Ascending aorta (tissue), 2 donors: Measurements from ENCODE around the gene UBE3B. TPM values are rescaled to one million over a fixed set of nuclear protein-coding genes. Genes with fewer than 3 reads are reported as not detected.

ENCODE experiments used
- DNase-seq, 2 donors: peaks; one replicate each; pipeline ENCODE4 v3.0.0-alpha.2; 2019; ENCODE audit warnings: low spot score in 2 of 2
- H3K27ac ChIP-seq, 2 donors: fragments of 200-600 bp; sonication (generic); one replicate each; pipeline ENCODE4 v1.5.1; 2016 to 2017; ENCODE audit warnings: mild to moderate bottlenecking in 1 of 2
- H3K27me3 ChIP-seq: fragments of 200-600 bp; sonication (generic); one replicate; pipeline ENCODE4 v1.5.1; 2017
- H3K36me3 ChIP-seq, 2 donors: fragments of 200-600 bp; sonication (generic); one replicate each; pipeline ENCODE4 v1.5.1; 2016
- H3K4me1 ChIP-seq, 2 donors: fragments of 200-600 bp; sonication (generic); one replicate each; pipeline ENCODE4 v1.5.1; 2016 to 2017; ENCODE audit warnings: mild to moderate bottlenecking in 1 of 2
- H3K4me3 ChIP-seq, 2 donors: fragments of 200-600 bp; sonication (generic); one replicate each; pipeline ENCODE4 v1.5.1; 2016 to 2017; ENCODE audit warnings: mild to moderate bottlenecking in 1 of 2
- H3K9me3 ChIP-seq, 2 donors: fragments of 200-600 bp; sonication (generic); one replicate each; pipeline ENCODE4 v1.5.1; 2016
- CTCF ChIP-seq, 3 experiments: fragments of 200-600 bp in 2 of 3; fragments of 450-650 bp in 1 of 3; sonication (generic) in 2 of 3; IDR thresholded peaks; one replicate each; pipeline ENCODE4 v1.5.1; 2016 to 2019; ENCODE audit warnings: antibody characterized with exemption in 3 of 3, mild to moderate bottlenecking in 1 of 3, moderate library complexity in 1 of 3
- intact Hi-C: fragments of 100-400 bp; cut with DNase I; formaldehyde crosslinking; loops from one replicate; pipeline ENCODE4 v1.15.1; 2023
- total RNA-seq: library from RNA; depleted of rRNA; stranded (reverse); fragments of >200 nt; gene quantifications from one replicate; pipeline ENCODE4 v1.1.0, GENCODE V29; 2016

The UBE3B gene
- total RNA-seq, 1 donor from 2014 or later = 19.1 TPM

GRCh38 chr12:109487181-109488050 is 10.0 kb downstream of the UBE3B start:
- peaks cover 84 to 98% of the 10 kb centered on the region in 2 donors for H3K36me3 ChIP-seq
- H3K4me1 ChIP-seq = no peaks in the 10 kb centered on the region
- no peak for TF ChIP-seq CTCF (IDR thresholded peaks at IDR 0.05)
- intact Hi-C loops = no loop called here
- no peaks in the 10 kb centered on the region for H3K9me3 ChIP-seq
- DNase-seq = no peak
- no peak overlapping the region for H3K4me3 ChIP-seq
- no peak overlapping the region for H3K27ac ChIP-seq
- no peaks in the 10 kb centered on the region for H3K27me3 ChIP-seq

- intact Hi-C loops = no loop called here
- no peaks in the 10 kb centered on the region for H3K4me1 ChIP-seq
- no peak overlapping the region for H3K27ac ChIP-seq
- H3K9me3 ChIP-seq = no peaks in the 10 kb centered on the region
- TF ChIP-seq CTCF (IDR thresholded peaks at IDR 0.05) = no peak
- H3K27me3 ChIP-seq = no peaks in the 10 kb centered on the region
- H3K36me3 ChIP-seq = peaks cover 84 to 97% of the 10 kb centered on the region in 2 donors
- no peak for DNase-seq
- H3K4me3 ChIP-seq = no peak overlapping the region
Measured at GRCh38 chr12:109488051-109488665, 10.7 kb downstream of the UBE3B start.

GRCh38 chr12:109489016-109489954 is 11.9 kb downstream of the UBE3B start:
- Histone ChIP-seq H3K4me3 (no peak overlapping the region), H3K4me1 (no peaks in the 10 kb centered on the region), H3K9me3 (no peaks in the 10 kb centered on the region), H3K27ac (no peak overlapping the region), H3K27me3 (no peaks in the 10 kb centered on the region), H3K36me3 (peaks cover 82 to 97% of the 10 kb centered on the region in 2 donors)
- TF ChIP-seq CTCF (IDR thresholded peaks at IDR 0.05) = no peak
- no peak for DNase-seq
- intact Hi-C loops = no loop called here

GRCh38 chr12:109489955-109490565 is 12.6 kb downstream of the UBE3B start:
- Histone ChIP-seq H3K4me1 (no peaks in the 10 kb centered on the region), H3K27me3 (no peaks in the 10 kb centered on the region), H3K36me3 (peaks cover 82 to 97% of the 10 kb centered on the region in 2 donors), H3K27ac (no peak overlapping the region), H3K4me3 (no peak overlapping the region), H3K9me3 (no peaks in the 10 kb centered on the region)
- TF ChIP-seq CTCF (IDR thresholded peaks at IDR 0.05) = no peak
- intact Hi-C loops = no loop called here
- no peak for DNase-seq

- Histone ChIP-seq H3K9me3 (no peaks in the 10 kb centered on the region), H3K4me1 (no peaks in the 10 kb centered on the region), H3K27me3 (no peaks in the 10 kb centered on the region), H3K4me3 (no peak overlapping the region), H3K27ac (no peak overlapping the region), H3K36me3 (peaks cover 77 to 95% of the 10 kb centered on the region in 2 donors)
- no peak for TF ChIP-seq CTCF (IDR thresholded peaks at IDR 0.05)
- no peak for DNase-seq
- intact Hi-C loops = no loop called here
Measured at GRCh38 chr12:109491671-109492070, 14.2 kb downstream of the UBE3B start.
